SK-N-SH treated with all-trans-retinoic acid at 6 μM for 48 hours (cell line): ENCODE results near the gene FIBP.

ENCODE experiments used
- ATAC-seq: fragments of 200-7000 bp; cut with Tn5 transposase; 3 replicates; pipeline ENCODE4 v1.9.1; 2020; ENCODE audit warnings: mild to moderate bottlenecking, moderate library complexity
- ARNTL ChIP-seq: fragments of 450-650 bp; formaldehyde crosslinking; IDR thresholded peaks from 2 replicates; pipeline ENCODE4 v1.5.0; 2020; ENCODE audit warnings: low read depth, mild to moderate bottlenecking, moderate library complexity, borderline replicate concordance
- BACH2 ChIP-seq: fragments of 250-450 bp; sonication (Bioruptor Pico); IDR thresholded peaks from 2 replicates; pipeline ENCODE4 v1.9.0; 2021; ENCODE audit warnings: mild to moderate bottlenecking, borderline replicate concordance
- CSDC2 ChIP-seq: fragments of 250-450 bp; sonication (Bioruptor Pico); IDR thresholded peaks from 2 replicates; pipeline ENCODE4 v1.5.0; 2020; ENCODE audit warnings: mild to moderate bottlenecking, moderate library complexity
- CSRNP3 ChIP-seq: fragments of 250-450 bp; sonication (Bioruptor Pico); IDR thresholded peaks from 2 replicates; pipeline ENCODE4 v1.5.1; 2021; ENCODE audit warnings: mild to moderate bottlenecking, moderate library complexity
- ESRRG ChIP-seq: fragments of 250-450 bp; sonication (Bioruptor Pico); IDR thresholded peaks from 2 replicates; pipeline ENCODE4 v1.6.1; 2021; ENCODE audit warnings: mild to moderate bottlenecking
- OSR1 ChIP-seq: fragments of 250-450 bp; sonication (Bioruptor Pico); IDR thresholded peaks from 2 replicates; pipeline ENCODE4 v1.8.0; 2022; ENCODE audit warnings: moderate library complexity, mild to moderate bottlenecking, inconsistent platforms
- SNAI2 ChIP-seq: fragments of 250-450 bp; sonication (Bioruptor Pico); IDR thresholded peaks from 2 replicates; pipeline ENCODE4 v1.5.0; 2020; ENCODE audit warnings: mild to moderate bottlenecking, moderate library complexity
- TOX ChIP-seq: fragments of 250-450 bp; sonication (Bioruptor Pico); IDR thresholded peaks from 2 replicates; pipeline ENCODE4 v1.8.0; 2021; ENCODE audit warnings: mild to moderate bottlenecking, moderate library complexity, borderline replicate concordance
- TSHZ2 ChIP-seq: fragments of 250-450 bp; sonication (Bioruptor Pico); IDR thresholded peaks from 2 replicates; pipeline ENCODE4 v1.5.0; 2020; ENCODE audit warnings: mild to moderate bottlenecking, moderate library complexity
- ZFP3 ChIP-seq: fragments of 250-450 bp; sonication (Bioruptor Pico); IDR thresholded peaks from 2 replicates; pipeline ENCODE4 v1.5.0; 2020; ENCODE audit warnings: mild to moderate bottlenecking, moderate library complexity
- ZFP30 ChIP-seq: fragments of 450-650 bp; formaldehyde crosslinking; IDR thresholded peaks from 2 replicates; pipeline ENCODE4 v1.5.0; 2022; ENCODE audit warnings: mild to moderate bottlenecking, moderate library complexity
- ZNF8 ChIP-seq: fragments of 450-650 bp; formaldehyde crosslinking; IDR thresholded peaks from 2 replicates; pipeline ENCODE4 v1.5.0; 2020; ENCODE audit warnings: mild to moderate bottlenecking, moderate library complexity
- TF ChIP-seq, protein P1 (sequence below): fragments of 250-450 bp; sonication (Bioruptor Pico); IDR thresholded peaks from 2 replicates; pipeline ENCODE4 v1.5.1; 2020; ENCODE audit warnings: low read depth, mild to moderate bottlenecking, moderate library complexity
- TF ChIP-seq, protein P2 (sequence below): fragments of 250-450 bp; sonication (Bioruptor Pico); IDR thresholded peaks from 2 replicates; pipeline ENCODE4 v1.8.0; 2020; ENCODE audit warnings: mild to moderate bottlenecking, moderate library complexity, borderline replicate concordance
- TF ChIP-seq, protein P3 (sequence below): fragments of 250-450 bp; sonication (Bioruptor Pico); IDR thresholded peaks from 2 replicates; pipeline ENCODE4 v1.8.0; 2021; ENCODE audit warnings: low read depth, mild to moderate bottlenecking, moderate library complexity, borderline replicate concordance

The FIBP gene

DNA sequence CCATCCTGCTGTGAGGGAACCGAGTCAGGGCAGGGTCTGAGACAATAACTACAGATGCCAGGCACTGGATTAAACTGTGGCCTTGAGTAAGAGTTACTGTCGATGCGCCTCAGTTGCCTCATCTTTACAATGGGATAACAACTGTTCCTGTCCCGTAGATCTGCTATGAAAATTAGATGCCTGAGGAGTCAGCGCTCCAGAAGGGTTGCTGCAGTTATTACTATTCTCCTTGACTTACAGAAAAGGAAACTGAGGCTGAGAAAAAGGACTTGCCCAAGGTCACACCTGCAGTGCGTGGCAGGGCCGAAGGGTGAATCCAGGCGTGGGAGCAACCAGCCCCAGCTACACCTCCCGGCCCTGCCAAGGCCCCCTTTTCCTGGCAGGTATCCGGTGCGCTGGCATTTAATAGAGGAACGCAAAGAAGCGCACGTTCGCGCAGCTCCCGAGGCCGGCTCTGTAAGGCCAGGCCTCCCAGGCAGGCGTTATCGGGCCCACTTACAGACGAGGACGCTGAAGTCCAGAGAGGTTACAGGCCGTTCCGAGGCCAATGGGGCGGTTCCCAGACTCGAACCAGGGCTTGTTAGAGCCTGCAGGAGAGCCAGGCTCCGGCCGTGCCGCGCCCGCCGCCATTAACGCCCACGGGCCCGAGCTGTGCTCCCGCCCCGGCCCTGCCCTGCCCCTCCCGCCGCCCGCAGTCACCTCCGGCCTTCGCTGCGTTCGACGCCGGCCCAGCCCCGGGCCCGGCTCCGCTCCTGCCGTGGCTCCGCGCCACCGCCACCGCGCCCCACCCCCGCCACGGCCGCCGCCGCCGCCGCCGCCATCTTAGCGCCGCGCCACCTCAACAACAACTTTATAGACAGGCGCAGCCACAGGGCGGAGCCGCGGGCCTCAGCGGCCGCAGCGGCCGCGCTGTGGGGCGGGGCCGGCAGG, 30.2 kb upstream of the FIBP start, which contains the start of gene C11orf68:
C11orf68 (minus strand) TSS at position 852 of the 930 bp plus-strand sequence; CDS start at position 821, 31 bp downstream.
- TF ChIP-seq CSDC2 (CRISPR knock-in tag) (no peak), OSR1 (CRISPR knock-in tag) (no peak), ESRRG (no peak), BACH2 (no peak), TSHZ2 (CRISPR knock-in tag) (no peak), ZFP30 (CRISPR knock-in tag) (no peak), SNAI2 (CRISPR knock-in tag) (no peak), CSRNP3 (CRISPR knock-in tag) (no peak), ZFP3 (CRISPR knock-in tag) (no peak)
- TF ChIP-seq, protein P1, sequence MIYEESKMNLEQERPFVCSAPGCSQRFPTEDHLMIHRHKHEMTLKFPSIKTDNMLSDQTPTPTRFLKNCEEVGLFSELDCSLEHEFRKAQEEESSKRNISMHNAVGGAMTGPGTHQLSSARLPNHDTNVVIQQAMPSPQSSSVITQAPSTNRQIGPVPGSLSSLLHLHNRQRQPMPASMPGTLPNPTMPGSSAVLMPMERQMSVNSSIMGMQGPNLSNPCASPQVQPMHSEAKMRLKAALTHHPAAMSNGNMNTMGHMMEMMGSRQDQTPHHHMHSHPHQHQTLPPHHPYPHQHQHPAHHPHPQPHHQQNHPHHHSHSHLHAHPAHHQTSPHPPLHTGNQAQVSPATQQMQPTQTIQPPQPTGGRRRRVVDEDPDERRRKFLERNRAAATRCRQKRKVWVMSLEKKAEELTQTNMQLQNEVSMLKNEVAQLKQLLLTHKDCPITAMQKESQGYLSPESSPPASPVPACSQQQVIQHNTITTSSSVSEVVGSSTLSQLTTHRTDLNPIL (CRISPR knock-in tag), result no peak
- TF ChIP-seq, protein P2, sequence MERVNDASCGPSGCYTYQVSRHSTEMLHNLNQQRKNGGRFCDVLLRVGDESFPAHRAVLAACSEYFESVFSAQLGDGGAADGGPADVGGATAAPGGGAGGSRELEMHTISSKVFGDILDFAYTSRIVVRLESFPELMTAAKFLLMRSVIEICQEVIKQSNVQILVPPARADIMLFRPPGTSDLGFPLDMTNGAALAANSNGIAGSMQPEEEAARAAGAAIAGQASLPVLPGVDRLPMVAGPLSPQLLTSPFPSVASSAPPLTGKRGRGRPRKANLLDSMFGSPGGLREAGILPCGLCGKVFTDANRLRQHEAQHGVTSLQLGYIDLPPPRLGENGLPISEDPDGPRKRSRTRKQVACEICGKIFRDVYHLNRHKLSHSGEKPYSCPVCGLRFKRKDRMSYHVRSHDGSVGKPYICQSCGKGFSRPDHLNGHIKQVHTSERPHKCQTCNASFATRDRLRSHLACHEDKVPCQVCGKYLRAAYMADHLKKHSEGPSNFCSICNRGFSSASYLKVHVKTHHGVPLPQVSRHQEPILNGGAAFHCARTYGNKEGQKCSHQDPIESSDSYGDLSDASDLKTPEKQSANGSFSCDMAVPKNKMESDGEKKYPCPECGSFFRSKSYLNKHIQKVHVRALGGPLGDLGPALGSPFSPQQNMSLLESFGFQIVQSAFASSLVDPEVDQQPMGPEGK (CRISPR knock-in tag), result no peak
- ATAC-seq, result peak; percentile 2; the same call in 2 of the 3 replicates

DNA sequence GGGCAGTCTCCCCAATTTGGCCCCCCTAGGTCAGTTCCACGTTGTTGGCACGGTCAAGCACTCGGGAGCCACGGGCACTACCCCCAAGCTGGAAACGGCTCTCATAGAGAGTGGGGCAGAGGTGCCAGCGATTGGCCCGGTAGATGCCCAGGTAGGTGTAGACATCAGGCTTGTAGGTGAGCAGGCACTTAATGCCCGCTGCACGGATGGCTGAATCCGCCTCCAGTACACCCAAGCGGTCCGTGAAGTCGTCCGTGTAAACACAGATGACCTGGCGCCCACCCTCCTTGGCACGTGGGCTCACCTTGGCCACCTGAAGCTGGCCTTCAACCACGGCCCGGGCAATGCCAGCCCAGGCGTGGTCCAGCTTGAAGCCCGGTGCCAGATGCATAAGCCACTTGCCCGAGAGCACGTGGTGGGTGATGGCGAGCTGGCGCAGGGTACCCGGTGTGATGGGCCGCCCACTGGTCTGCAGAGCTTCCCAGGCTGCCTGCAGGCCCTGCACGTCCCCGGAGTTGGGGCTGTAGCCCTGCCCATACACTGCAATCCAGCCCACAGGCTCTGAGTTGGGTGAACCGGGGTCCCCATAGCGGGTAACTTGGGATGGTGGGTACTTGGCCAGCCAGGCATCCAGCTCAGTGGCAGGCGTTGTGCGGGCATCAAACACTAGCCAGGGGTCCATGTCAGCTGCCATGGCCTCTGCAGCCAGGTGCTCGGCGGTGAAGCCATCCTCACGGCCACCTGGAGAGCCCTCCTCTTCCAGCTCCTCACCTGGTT, 29.4 kb upstream of the FIBP start:
- no peak for ATAC-seq
- TF ChIP-seq, protein P2 (CRISPR knock-in tag), result no peak
- TF ChIP-seq OSR1 (CRISPR knock-in tag), result no peak

GRCh38 chr11:65917077-65917433, 28.8 kb upstream of the FIBP start:
- TF ChIP-seq ZNF8 (CRISPR knock-in tag) (no peak), TOX (CRISPR knock-in tag) (no peak), CSDC2 (CRISPR knock-in tag) (no peak), ZFP3 (CRISPR knock-in tag) (no peak), ARNTL (CRISPR knock-in tag) (no peak), BACH2 (no peak)
- TF ChIP-seq, protein P3, sequence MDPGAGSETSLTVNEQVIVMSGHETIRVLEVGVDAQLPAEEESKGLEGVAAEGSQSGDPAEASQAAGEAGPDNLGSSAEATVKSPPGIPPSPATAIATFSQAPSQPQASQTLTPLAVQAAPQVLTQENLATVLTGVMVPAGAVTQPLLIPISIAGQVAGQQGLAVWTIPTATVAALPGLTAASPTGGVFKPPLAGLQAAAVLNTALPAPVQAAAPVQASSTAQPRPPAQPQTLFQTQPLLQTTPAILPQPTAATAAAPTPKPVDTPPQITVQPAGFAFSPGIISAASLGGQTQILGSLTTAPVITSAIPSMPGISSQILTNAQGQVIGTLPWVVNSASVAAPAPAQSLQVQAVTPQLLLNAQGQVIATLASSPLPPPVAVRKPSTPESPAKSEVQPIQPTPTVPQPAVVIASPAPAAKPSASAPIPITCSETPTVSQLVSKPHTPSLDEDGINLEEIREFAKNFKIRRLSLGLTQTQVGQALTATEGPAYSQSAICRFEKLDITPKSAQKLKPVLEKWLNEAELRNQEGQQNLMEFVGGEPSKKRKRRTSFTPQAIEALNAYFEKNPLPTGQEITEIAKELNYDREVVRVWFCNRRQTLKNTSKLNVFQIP (CRISPR knock-in tag), result no peak
- no peak for ATAC-seq
